Measurements from ENCODE around the gene XAB2.

Gene XAB2

GRCh38 chr19:7614859-7615741, 14.2 kb downstream of the XAB2 start:
- H3K27me3 ChIP-seq (replicated peaks; ENCODE audit: insufficient read depth, low read length), result peaks cover 38% of the 10 kb centered on the region
- H3K9ac ChIP-seq (ENCODE audit: low read length), result no peak overlapping the region
- H3K79me2 ChIP-seq (ENCODE audit: low read length), result no peaks in the 10 kb centered on the region
- no peak for DNase-seq
- H3K9me2 ChIP-seq (replicated peaks; ENCODE audit: insufficient read depth, low read length), result no peaks in the 10 kb centered on the region
- H3K4me2 ChIP-seq (ENCODE audit: low read depth, low read length), result no peak overlapping the region
- no peaks in the 10 kb centered on the region for H3K9me3 ChIP-seq (replicated peaks; ENCODE audit: insufficient read depth, low read length)
- no peaks in the 10 kb centered on the region for H3K4me1 ChIP-seq (ENCODE audit: low read length)
- no peak overlapping the region for H3K27ac ChIP-seq (ENCODE audit: low read length)
- no peaks in the 10 kb centered on the region for H4K20me1 ChIP-seq (ENCODE audit: insufficient read depth, low read length)
- no peak overlapping the region for H3K4me3 ChIP-seq (ENCODE audit: low read length)
- no peaks in the 10 kb centered on the region for H3K36me3 ChIP-seq (replicated peaks; ENCODE audit: insufficient read depth, low read length)
- no peak for TF ChIP-seq CTCF (IDR thresholded peaks at IDR 0.05; ENCODE audit: low read length)
- TF ChIP-seq EZH2phosphoT487 (IDR thresholded peaks at IDR 0.05; ENCODE audit: low read length), result no peak
- no peak for TF ChIP-seq EZH2 (optimal IDR thresholded peaks at IDR 0.05; ENCODE audit: low read depth, low read length)
- no peak overlapping the region for H2AFZ ChIP-seq (ENCODE audit: low read length)
- H3F3A ChIP-seq (ENCODE audit: insufficient read depth, low read length), result no peaks in the 10 kb centered on the region

- Histone ChIP-seq H3K4me1 (ENCODE audit: low read length) (no peaks in the 10 kb centered on the region), H3K4me3 (ENCODE audit: low read length) (no peak overlapping the region), H3K79me2 (ENCODE audit: low read length) (no peaks in the 10 kb centered on the region), H3F3A (ENCODE audit: insufficient read depth, low read length) (no peaks in the 10 kb centered on the region), H3K9me3 (replicated peaks; ENCODE audit: insufficient read depth, low read length) (no peaks in the 10 kb centered on the region), H4K20me1 (ENCODE audit: insufficient read depth, low read length) (no peaks in the 10 kb centered on the region), H3K36me3 (replicated peaks; ENCODE audit: insufficient read depth, low read length) (no peaks in the 10 kb centered on the region), H3K9ac (ENCODE audit: low read length) (no peak overlapping the region), H3K4me2 (ENCODE audit: low read depth, low read length) (no peak overlapping the region), H3K27me3 (replicated peaks; ENCODE audit: insufficient read depth, low read length) (peaks cover 61% of the 10 kb centered on the region), H2AFZ (ENCODE audit: low read length) (no peak overlapping the region), H3K9me2 (replicated peaks; ENCODE audit: insufficient read depth, low read length) (no peaks in the 10 kb centered on the region), H3K27ac (ENCODE audit: low read length) (no peak overlapping the region)
- DNase-seq, result no peak
- TF ChIP-seq EZH2phosphoT487 (IDR thresholded peaks at IDR 0.05; ENCODE audit: low read length) (no peak), EZH2 (optimal IDR thresholded peaks at IDR 0.05; ENCODE audit: low read depth, low read length) (no peak), CTCF (IDR thresholded peaks at IDR 0.05; ENCODE audit: low read length) (no peak)
Observed at GRCh38 chr19:7612282-7613274, 16.8 kb downstream of the XAB2 start.

GRCh38 chr19:7611541-7612279, 17.6 kb downstream of the XAB2 start:
- Histone ChIP-seq H3K9me2 (replicated peaks; ENCODE audit: insufficient read depth, low read length) (no peaks in the 10 kb centered on the region), H3K4me2 (ENCODE audit: low read depth, low read length) (no peak overlapping the region), H4K20me1 (ENCODE audit: insufficient read depth, low read length) (no peaks in the 10 kb centered on the region), H3K27me3 (replicated peaks; ENCODE audit: insufficient read depth, low read length) (peaks cover 69% of the 10 kb centered on the region), H3K36me3 (replicated peaks; ENCODE audit: insufficient read depth, low read length) (no peaks in the 10 kb centered on the region), H3K9me3 (replicated peaks; ENCODE audit: insufficient read depth, low read length) (no peaks in the 10 kb centered on the region), H3K4me1 (ENCODE audit: low read length) (no peaks in the 10 kb centered on the region), H2AFZ (ENCODE audit: low read length) (no peak overlapping the region), H3K27ac (ENCODE audit: low read length) (no peak overlapping the region), H3K79me2 (ENCODE audit: low read length) (no peaks in the 10 kb centered on the region), H3F3A (ENCODE audit: insufficient read depth, low read length) (no peaks in the 10 kb centered on the region), H3K9ac (ENCODE audit: low read length) (no peak overlapping the region), H3K4me3 (ENCODE audit: low read length) (no peak overlapping the region)
- DNase-seq, result no peak
- no peak for TF ChIP-seq EZH2 (optimal IDR thresholded peaks at IDR 0.05; ENCODE audit: low read depth, low read length)
